Right lobe of liver (tissue), 4 donors: ENCODE results near the gene RPS6KL1.

Experiments used
- CTCF ChIP-seq, 4 donors: fragments of 200-600 bp in 3 of 4; fragments of 450-650 bp in 1 of 4; IDR thresholded peaks; one replicate each; pipeline versions ENCODE4 v1.5.1 to v1.8.0; 2016 to 2022; ENCODE audit warnings: antibody characterized with exemption in 4 of 4, mild to moderate bottlenecking in 2 of 4
- POLR2A ChIP-seq: fragments of 450-650 bp; IDR thresholded peaks from one replicate; pipeline ENCODE4 v1.6.1; 2017; ENCODE audit warnings: antibody characterized with exemption, mild to moderate bottlenecking
- donor health status: DM: no; HTN: no; CAD: no.
- donor health status: DM: no; HTN: no; CAD: no.
- donor health status: DM: no; HTN: yes; CAD: no.

GRCh38 chr14:74855945-74856344 lies 67.1 kb downstream of the RPS6KL1 start:
- no peak for TF ChIP-seq CTCF (IDR thresholded peaks at IDR 0.05)
- no peak for TF ChIP-seq POLR2A
